GM10847 (cell line): ENCODE measurements around the gene AGAP1.

Source experiments
- POLR2A ChIP-seq: IDR thresholded peaks from 2 replicates; pipeline ENCODE4 v1.6.1; 2011; ENCODE audit not compliant: insufficient read length; ENCODE audit errors: extremely low read depth

AGAP1 gene

GRCh38 chr2:235600406-235600805 is 106.6 kb downstream of the AGAP1 start:
- TF ChIP-seq POLR2A, result no peak

- TF ChIP-seq POLR2A, result no peak
These were observed 107.1 kb downstream of the AGAP1 start for GRCh38 chr2:235600926-235601325.

- no peak for TF ChIP-seq POLR2A
These were observed 108.3 kb downstream of the AGAP1 start for GRCh38 chr2:235601960-235602704.

- TF ChIP-seq POLR2A, result no peak
These were observed 109.8 kb downstream of the AGAP1 start for GRCh38 chr2:235603659-235604058.

GRCh38 chr2:235605312-235606003 is 111.6 kb downstream of the AGAP1 start:
- no peak for TF ChIP-seq POLR2A

- no peak for TF ChIP-seq POLR2A
These were observed 112.3 kb downstream of the AGAP1 start for GRCh38 chr2:235606004-235606715.

- no peak for TF ChIP-seq POLR2A
These were observed 113.8 kb downstream of the AGAP1 start for GRCh38 chr2:235607546-235608199.

GRCh38 chr2:235608200-235608887 is 114.5 kb downstream of the AGAP1 start:
- no peak for TF ChIP-seq POLR2A

- TF ChIP-seq POLR2A, result no peak
These were observed 115.5 kb downstream of the AGAP1 start for GRCh38 chr2:235609321-235609720.

GRCh38 chr2:235609746-235610145 is 115.9 kb downstream of the AGAP1 start:
- TF ChIP-seq POLR2A, result no peak

- TF ChIP-seq POLR2A, result no peak
These were observed 116.9 kb downstream of the AGAP1 start for GRCh38 chr2:235610696-235611257.

- no peak for TF ChIP-seq POLR2A
These were observed 117.5 kb downstream of the AGAP1 start for GRCh38 chr2:235611349-235611748.

GRCh38 chr2:235611756-235612155 is 117.9 kb downstream of the AGAP1 start:
- TF ChIP-seq POLR2A, result no peak

GRCh38 chr2:235612181-235612950 is 118.5 kb downstream of the AGAP1 start:
- TF ChIP-seq POLR2A, result no peak
